Measurements from ENCODE around the gene BAHCC1. TPM values are rescaled to one million over a fixed set of nuclear protein-coding genes. Genes with fewer than 3 reads are reported as not detected.
A peak's percentile ranks its signal among the peaks of the same experiment; 100 is the strongest.

Gene BAHCC1
- total and polyA plus RNA-seq, 2 of the 4 experiments (the other 2 are of a cell fraction): 0.36 to 7.8 TPM

DNA sequence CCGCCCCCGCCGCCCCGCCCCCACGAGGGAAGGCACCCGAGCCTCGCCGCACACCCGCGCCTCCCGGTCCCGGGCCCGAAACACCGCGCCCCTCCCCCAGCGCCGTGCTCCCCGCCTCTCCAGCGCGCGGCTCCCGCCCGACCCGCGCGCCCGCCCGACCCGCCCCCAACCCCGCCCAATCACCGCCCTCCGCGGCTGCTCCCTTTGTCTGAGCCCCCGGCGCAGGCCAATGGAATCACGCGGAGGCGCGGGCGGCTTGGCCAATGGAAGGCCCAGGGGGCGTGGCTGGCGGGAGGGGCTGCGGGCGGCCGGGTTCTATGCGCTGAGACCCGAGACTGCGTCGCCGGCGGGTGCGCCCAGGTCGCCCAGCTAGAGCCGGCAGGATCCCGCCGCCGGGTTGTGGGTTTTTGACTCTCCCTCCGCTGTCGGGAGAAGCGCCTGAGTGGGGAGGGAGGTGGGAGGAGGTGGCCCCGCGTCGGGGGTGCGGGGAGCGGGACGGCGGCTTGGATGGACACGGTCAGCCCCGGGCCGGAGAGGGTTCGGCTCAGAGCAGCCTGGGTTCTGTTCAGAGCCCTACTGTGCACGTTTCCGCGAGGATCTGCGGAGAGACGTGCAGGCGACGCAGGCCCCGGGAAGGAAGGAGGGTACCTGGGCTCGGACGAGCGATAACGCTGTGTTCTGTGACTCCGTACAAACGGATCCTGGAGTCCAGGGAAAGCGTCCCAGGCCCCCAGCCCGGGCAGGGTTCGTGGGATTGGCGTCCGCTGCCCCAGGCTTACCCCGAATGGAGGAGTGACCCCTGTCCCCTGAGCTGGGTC, 49.0 kb upstream of the BAHCC1 start:
- ChIA-PET POLR2A (ENCODE audit: unreplicated experiment) (no interaction called here), CTCF (interaction anchor here (1.0 kb wide), 1 partner anchor 49 kb away, joined by 4 read pairs; the partner anchor contains the start of gene BAHCC1)
- H3K79me1 ChIP-seq (ENCODE audit: low read depth in 1 of 2, low read length in 2 of 2): peaks cover 3 to 8% of the 10 kb centered on the region in 2 experiments; a peak in 3 of 4 replicates
- H2AFZ ChIP-seq (replicated peaks; ENCODE audit: low read length, poor library complexity): peak overlapping the region; percentile 94
- peak overlapping the region; percentile 95; the same call in 1 of the 2 replicates for H3K23ac ChIP-seq (ENCODE audit: low read depth, low read length)
- no peak for TF ChIP-seq SMC3 (IDR thresholded peaks at IDR 0.05; ENCODE audit: low read depth, low read length)
- no peak for TF ChIP-seq MAFK (IDR thresholded peaks at IDR 0.05; ENCODE audit: low read depth, low read length)
- TF ChIP-seq MAZ (IDR thresholded peaks at IDR 0.05; ENCODE audit: borderline replicate concordance, low read depth, low read length): peak; percentile 80
- peak; percentile 3; the same call in 1 of the 2 replicates for TF ChIP-seq RAD21 (IDR thresholded peaks at IDR 0.05; ENCODE audit: low read length)
- TF ChIP-seq, protein P1, sequence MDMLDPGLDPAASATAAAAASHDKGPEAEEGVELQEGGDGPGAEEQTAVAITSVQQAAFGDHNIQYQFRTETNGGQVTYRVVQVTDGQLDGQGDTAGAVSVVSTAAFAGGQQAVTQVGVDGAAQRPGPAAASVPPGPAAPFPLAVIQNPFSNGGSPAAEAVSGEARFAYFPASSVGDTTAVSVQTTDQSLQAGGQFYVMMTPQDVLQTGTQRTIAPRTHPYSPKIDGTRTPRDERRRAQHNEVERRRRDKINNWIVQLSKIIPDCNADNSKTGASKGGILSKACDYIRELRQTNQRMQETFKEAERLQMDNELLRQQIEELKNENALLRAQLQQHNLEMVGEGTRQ (IDR thresholded peaks at IDR 0.05; ENCODE audit: low read depth, low read length): peak; percentile 31; the same call in 1 of the 2 replicates
- TF ChIP-seq NFE2L2 (IDR thresholded peaks at IDR 0.05; ENCODE audit: low read depth, low read length): no peak
- peak; percentile 65; the same call in 1 of the 2 replicates for TF ChIP-seq POLR2A (IDR thresholded peaks at IDR 0.05; ENCODE audit: low read depth, low read length)
- TF ChIP-seq MXI1 (IDR thresholded peaks at IDR 0.05; ENCODE audit: borderline replicate concordance, low read depth, low read length): peak; percentile 10; the same call in 1 of the 2 replicates
- peak overlapping the region; percentile 39; the same call in 1 of the 2 replicates for H3K56ac ChIP-seq (ENCODE audit: extremely low read depth, insufficient read depth, low read length)
- peak overlapping the region; percentile 86 for H3K14ac ChIP-seq (replicated peaks; ENCODE audit: low read depth, low read length)
- dilution Hi-C loops (cut with HindIII; ENCODE audit: low sequenced_read_pairs, unreplicated experiment): no loop called here
- peak overlapping the region; percentile 89 for H3K4ac ChIP-seq (ENCODE audit: low read depth, low read length)
- H4K91ac ChIP-seq (ENCODE audit: insufficient read depth, low read depth, low read length): peak overlapping the region; percentile 74; the same call in 1 of the 2 replicates
- WGBS, 2 experiments (ENCODE audit: extremely low coverage in 2 of 2, insufficient read length in 1 of 2): 6% methylated on average over 26 of the region's 91 CpGs; no CpG with 5 or more reads in 1 of the 2 experiments
- peak overlapping the region; percentile 99 for H2AK5ac ChIP-seq (ENCODE audit: low read depth, low read length)
- H3K27me3 ChIP-seq (ENCODE audit: control insufficient read depth, insufficient read depth, low read length): no peaks in the 10 kb centered on the region
- peak overlapping the region; percentile 13; the same call in 1 of the 2 replicates for H4K5ac ChIP-seq (ENCODE audit: low read depth, low read length)
- H4K8ac ChIP-seq (ENCODE audit: low read depth in 2 of 2, low read length in 2 of 2): peak overlapping the region; percentile 55 to 79; a peak in 2 of 4 replicates
- H4K20me1 ChIP-seq (ENCODE audit: insufficient read depth, low read length): peaks cover 23% of the 10 kb centered on the region
- peak overlapping the region; percentile 82 for H2BK5ac ChIP-seq (ENCODE audit: low read depth, low read length, poor library complexity, severe bottlenecking)
- DNase-seq (peak; percentile 94), ATAC-seq (ENCODE audit: low read depth) (peak; percentile 80)
- intact Hi-C loops (cut with micrococcal nuclease): loop anchor here (1.0 kb wide), 1 partner anchor 48 kb away; no protein-coding TSS in a partner anchor
- H3K4me1 ChIP-seq (ENCODE audit: control insufficient read depth, insufficient read depth, low read length): peaks cover 7% of the 10 kb centered on the region
- peak overlapping the region; percentile 16 for H2BK120ac ChIP-seq (ENCODE audit: low read depth, low read length)
- H2BK15ac ChIP-seq (ENCODE audit: low read depth, low read length): no peak overlapping the region
- peak overlapping the region; percentile 98 for H3K4me2 ChIP-seq (ENCODE audit: low read depth, low read length)
- H2BK20ac ChIP-seq (ENCODE audit: low read depth, low read length): no peak overlapping the region
- no peaks in the 10 kb centered on the region for H3K9me3 ChIP-seq (ENCODE audit: control insufficient read depth, insufficient read depth, low read length)
- H3K9ac ChIP-seq (ENCODE audit: low read depth, low read length): peak overlapping the region; percentile 90
- peaks cover 4% of the 10 kb centered on the region for H3K36me3 ChIP-seq (ENCODE audit: control insufficient read depth, insufficient read depth, low read length)
- peak overlapping the region; percentile 76 for H3K4me3 ChIP-seq (ENCODE audit: insufficient read depth, low read depth, low read length)
- H2AK9ac ChIP-seq (replicated peaks; ENCODE audit: low read depth, low read length, poor library complexity): peak overlapping the region; percentile 94
- peak overlapping the region; percentile 58; the same call in 1 of the 2 replicates for H3K18ac ChIP-seq (ENCODE audit: low read depth, low read length)
- H3K27ac ChIP-seq (ENCODE audit: insufficient read depth, low read length): peak overlapping the region; percentile 78
- in situ Hi-C loops (cut with MboI; ENCODE audit: low sequenced_read_pairs): no loop called here
- no TSS peak for BruUV-seq (replicated peaks)
- peaks cover 10% of the 10 kb centered on the region; the same call in 1 of the 2 replicates for H3K9me1 ChIP-seq (ENCODE audit: insufficient read depth, low read length)
